ENCODE results near the gene BSX.

GRCh38 chr11:122976061-122976733 lies 5.4 kb downstream of the BSX start:
- TF ChIP-seq CTCF (IDR thresholded peaks at IDR 0.05) (no peak), EP300 (IDR thresholded peaks at IDR 0.05) (no peak), POLR2A (IDR thresholded peaks at IDR 0.05) (no peak)
